Measurements from ENCODE around the gene CD81.
"Not testable (repeated sequence)": the region's sequence is repeated elsewhere in the genome, so short reads cannot be mapped to it uniquely, and the experiment has no call there.

The CD81 gene, protein sequence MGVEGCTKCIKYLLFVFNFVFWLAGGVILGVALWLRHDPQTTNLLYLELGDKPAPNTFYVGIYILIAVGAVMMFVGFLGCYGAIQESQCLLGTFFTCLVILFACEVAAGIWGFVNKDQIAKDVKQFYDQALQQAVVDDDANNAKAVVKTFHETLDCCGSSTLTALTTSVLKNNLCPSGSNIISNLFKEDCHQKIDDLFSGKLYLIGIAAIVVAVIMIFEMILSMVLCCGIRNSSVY

DNA sequence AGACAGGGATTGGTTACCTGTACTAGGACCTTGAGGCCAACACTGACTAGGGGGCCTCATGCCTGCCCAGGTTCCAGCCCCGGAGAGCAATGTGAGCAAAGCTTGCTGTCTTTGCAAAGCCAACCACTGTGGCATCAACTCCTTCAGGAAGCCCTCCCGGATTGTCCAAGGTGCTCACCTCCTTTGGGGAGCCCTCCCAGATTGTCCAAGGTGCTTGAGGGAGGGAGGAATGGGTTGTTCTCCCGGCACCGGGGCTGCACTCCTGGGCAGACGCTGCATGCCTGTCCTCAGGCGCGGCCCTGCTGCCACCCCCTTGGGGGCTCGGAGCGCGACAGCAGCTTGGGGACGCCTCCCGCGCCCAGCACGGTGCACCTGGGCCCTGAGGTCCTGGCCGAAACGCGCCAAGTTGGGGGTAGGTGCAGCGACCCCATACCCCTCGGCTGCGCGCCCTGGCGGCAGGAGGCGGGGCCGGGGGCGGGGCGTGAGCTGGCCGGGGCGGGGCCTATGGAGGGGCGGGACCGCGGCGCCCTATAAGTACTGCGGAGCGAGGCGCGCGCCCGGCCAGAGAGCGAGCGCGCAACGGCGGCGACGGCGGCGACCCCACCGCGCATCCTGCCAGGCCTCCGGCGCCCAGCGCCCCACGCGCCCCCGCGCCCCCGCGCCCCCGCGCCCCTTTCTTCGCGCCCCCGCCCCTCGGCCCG, at the start of gene CD81:
TSS of gene CD81 (plus strand) at position 560 of the 701 bp plus-strand sequence. CDS start 240 bp downstream, outside the sequence.
- peak; percentile 60 for DNase-seq

DNA sequence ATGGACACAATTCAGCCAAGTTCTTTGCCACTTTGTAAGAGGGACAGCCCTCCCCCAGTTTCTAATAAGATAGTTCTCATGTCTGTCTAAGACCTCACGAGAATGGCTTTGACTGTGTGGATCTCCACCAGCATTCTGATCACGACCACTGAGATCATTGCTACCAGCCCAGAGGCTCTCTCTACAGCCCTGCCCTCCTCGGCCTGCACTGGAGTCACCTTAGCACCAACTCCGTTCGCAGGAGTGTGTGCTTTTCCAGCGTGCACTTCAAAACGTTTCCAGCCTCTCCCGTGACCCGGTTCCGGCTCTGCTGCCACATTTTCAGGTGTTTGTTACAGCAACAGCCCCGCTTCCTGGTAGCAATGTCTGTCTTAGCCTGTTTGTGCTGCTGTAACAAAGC, 49.1 kb upstream of the CD81 start:
- no peak for DNase-seq

DNA sequence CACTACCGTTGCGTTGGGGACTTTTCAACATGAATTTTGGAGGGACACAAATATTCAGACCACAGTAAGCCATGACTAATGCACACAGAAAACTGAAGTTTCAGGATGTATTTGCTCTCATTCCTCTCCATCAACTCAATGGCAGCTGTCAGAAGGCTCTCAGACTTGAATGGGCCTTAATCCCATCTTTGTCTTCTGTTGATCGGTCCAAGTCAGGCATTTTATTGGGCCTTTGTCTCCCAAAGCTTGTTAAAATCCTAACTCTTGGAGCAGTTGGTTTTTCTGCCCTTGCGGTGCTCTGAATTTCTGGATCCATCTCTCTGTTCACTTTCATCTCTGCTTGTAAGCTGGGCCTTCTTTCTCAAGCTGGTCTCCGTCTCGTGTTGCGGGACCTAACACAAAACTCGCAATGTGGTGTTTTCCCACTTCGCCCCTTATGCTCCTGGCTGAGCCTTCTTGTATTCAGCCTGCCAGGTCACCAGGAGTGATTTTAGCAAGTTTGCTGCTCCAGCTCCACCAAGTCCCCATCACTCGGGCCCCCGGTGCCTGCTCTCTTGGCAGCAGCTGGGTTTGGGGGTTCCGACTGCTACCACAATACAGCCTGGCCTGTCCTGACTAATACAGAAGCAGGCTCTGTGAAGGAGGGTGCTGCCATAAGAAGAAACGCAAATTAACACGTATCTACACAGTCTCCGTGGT, 48.3 kb upstream of the CD81 start:
- no peak for DNase-seq

DNA sequence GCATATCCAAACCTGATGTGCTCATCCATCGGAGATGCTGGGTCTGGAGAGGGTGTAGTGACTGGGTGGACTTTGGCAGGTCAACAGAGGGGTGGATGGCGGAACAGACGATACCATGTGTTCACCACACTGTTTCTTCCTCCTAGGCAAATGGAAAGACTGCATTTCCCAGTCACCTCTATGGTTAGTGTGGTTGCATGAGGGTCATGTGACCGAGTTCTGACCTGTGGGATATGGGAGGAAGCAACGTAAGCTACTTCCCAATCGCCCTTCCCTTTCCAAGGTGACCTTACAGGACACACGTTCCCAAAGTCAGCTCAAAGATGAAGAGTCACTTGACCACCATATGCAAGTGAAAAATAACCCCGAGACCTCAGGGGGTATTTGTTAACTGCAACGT, 47.6 kb upstream of the CD81 start:
- no peak for DNase-seq

DNA sequence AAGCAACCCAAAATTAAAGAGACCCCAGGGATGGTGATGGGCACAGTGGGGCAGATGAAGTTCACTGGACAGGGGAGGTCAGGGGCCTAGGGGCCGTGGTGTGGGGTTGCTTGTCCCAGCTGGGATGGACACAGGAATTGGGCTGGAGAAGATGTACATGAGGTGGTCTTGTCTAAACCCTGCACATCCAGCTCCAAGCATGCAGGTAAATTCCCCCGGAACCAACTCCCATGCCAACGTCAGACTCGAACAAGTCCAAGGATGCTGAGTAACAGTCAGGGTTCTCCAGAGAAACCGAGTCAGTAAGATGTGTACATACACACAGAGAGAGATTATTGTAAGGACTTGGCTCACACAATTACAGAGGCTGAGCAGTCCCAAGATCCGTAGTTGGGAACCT, 46.4 kb upstream of the CD81 start:
- DNase-seq = no peak

DNA sequence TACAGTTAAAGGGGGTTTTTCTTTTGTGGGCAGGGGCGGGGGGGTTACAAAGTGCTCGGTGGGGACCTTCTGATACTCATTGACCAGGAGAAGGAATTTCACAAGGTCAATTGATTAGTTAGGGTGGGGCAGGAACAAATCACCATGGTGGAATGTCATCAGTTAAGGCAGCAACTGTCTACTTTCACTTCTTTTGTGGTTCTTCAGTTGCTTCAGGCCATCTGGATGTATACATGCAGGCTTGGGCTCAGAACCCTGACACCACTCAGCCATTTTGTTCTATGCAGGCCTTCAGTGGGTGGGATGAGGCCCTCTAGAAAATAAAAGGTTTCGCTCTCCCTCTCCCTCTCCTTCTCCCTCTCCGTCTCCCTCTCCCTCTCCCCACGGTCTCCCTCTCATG, 45.7 kb upstream of the CD81 start:
- DNase-seq = no peak

DNA sequence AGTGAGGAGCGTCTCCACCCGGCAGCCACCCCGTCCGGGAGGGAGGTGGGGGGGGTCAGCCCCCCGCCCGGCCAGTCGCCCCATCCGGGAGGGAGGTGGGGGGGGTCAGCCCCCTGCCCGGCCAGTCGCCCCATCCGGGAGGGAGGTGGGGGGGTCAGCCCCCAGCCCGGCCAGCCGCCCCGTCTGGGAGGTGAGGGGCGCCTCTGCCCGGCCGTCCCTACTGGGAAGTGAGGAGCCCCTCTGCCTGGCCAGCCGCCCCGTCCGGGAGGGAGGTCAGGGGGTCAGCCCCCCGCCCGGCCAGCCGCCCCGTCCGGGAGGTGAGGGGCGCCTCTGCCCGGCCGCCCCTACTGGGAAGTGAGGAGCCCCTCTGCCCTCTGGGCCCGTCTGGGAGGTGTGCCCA, 44.5 kb upstream of the CD81 start:
- DNase-seq = not testable (repeated sequence)

DNA sequence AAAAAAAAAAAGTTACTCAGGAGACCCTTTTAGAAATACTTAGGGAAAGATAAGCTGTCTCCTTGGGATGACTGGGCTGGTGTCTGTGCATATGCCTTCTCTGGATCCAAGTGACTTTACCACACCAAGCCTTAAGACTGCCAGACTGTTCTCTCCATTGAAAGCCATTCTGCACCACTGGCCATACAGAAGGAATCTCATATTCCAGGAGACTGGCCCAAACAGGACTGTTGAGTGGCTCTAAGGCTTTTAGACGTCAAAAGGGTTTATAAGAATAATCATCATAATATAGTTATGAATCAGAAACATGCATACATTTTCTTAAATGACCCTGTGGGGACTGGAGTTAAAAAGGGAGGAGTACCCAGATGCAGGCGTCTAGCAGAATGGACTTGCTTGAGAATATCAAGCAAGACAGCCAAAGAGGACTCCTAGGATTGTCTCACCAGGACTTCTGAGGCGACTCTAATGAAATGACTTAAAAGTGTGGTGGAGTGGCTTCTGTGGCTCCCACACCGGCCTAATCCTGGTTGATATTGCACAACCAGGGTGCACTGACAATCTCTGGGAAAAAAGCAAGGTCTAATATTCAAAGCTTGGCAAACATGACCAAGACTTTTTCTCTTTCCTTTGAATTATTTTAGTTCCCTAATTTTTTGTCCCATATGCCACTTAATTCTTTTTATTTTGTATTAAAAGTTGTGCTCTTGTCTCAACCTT, 43.5 kb upstream of the CD81 start:
- not testable (repeated sequence) for DNase-seq

DNA sequence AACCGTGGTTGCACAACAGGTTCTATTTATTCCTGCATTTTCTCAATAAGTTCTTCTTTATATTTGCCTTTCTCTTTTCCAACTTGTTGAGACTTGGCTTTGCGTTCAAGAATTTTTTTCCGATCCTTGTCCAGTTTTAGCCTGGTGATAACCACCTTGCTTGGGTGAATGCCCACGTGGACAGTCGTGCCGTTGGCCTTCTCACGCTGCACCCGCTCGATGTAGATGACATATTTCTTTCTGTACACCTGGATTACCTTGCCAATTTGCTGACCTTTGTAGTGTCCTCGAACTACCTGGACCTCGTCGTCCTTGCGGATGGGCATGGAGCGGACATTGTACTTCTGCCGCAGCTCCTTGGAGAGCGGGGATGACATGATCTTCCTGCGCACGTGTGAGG, 41.8 kb upstream of the CD81 start:
- DNase-seq = not testable (repeated sequence)

DNA sequence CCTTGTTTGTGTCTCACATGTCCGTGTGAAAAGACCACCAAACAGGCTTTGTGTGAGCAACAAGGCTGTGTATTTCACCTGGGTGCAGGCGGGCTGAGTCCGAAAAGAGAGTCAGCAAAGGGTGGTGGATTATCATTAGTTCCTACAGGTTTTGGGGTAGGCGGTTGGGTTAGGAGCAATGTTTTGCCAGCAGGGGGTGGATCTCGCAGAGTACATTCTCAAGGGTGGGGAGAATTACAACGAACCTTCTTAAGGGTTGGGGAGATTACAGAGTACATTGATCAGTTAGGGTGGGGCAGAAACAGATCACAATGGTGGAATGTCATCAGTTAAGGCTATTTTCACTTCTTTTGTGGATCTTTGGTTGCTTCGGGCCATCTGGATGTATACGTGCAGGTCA, 38.4 kb upstream of the CD81 start:
- not testable (repeated sequence) for DNase-seq

DNA sequence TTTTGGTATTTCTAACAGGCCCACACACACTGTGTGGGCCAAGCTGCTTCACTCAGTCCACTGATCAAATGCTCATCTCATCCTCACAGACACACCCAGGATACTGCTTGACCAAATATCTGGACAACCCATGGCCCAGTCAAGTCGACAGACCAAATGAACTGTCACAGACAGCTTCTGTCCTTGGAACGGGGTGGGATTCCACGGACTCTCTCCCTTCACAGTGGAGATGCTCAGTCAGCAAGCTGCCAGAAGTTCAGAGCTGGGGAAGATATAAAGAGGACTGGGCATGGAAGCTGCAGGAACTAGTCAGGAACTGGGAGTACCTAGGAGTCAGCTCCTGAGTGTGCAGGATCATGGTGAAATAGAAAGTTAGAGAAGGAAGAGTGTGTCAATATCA, 34.6 kb upstream of the CD81 start:
- DNase-seq = no peak

DNA sequence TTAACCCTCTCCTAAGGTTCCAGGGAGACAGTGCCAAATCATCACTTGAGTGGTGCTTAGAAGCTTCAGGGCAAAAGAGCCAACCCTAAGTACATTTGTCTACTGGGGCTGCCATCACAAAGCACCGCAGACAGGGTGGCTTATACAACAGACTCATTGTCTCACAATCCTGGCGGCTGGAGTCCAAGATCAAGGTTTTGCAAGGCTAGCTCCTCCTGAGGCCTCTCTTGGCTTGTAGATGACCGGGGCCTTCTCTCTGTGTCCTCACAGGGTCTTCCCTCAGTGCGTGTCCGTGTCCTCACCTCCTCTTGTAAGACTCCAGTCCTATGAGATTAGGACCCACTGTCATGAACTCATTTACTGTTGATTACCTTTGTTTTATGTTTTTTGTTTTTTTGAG, 34.1 kb upstream of the CD81 start:
- no peak for DNase-seq

DNA sequence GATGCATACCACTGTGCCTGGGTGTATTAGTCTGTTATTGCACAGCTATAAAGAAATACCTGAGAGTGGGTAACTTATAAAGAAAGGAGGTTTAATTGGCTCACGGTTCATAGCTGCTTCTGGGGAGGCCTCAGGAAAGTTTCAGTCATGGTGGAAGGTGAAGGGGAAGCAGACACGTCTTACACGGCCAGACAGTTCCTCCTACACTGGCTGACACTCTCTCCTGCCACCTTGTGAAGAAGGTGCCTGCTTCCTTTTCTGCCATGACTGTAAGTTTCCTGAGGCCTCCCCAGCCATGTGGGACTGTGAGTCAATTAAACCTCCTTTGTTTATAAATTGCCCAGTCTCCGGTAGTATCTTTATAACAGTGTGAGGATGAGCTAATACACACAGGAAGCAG, 33.6 kb upstream of the CD81 start:
- no peak for DNase-seq

DNA sequence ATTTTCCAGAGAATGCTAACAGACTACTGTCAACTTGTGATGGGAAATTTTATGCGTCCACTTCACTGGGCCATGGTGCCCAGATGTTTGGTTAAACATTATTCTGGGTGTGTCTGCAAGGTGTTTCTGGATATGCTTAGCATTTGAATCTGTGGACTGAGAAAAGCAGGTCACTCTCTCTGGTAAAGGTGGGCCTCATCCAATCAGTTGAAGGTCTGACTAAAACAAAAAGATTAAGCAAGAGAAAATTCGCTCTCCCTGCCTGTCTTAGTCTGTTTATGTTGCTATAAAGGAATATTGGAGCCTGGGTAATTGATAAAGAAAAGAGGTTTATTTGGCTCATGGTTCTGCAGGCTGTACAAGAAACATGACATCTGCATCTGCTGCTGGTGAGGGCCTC, 32.1 kb upstream of the CD81 start:
- DNase-seq = no peak

DNA sequence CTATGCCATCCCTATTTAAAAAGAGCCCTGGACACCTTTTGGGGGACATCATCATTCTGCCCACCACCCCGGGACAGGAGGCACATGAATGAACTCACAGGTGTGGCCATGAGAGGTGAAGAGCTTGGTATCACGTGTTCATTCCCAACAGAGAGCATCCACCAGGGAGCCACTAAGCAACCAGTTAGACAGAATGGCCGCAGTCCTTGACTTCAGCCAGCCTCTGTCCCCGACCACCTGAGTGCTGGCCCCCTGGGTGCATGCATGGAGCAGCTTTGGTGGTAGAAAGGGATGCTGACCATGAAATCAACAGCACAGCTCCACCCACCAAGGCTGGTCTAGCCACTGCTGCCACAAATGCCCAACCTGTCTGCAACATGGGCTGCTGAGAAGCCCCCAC, 31.1 kb upstream of the CD81 start:
- no peak for DNase-seq

DNA sequence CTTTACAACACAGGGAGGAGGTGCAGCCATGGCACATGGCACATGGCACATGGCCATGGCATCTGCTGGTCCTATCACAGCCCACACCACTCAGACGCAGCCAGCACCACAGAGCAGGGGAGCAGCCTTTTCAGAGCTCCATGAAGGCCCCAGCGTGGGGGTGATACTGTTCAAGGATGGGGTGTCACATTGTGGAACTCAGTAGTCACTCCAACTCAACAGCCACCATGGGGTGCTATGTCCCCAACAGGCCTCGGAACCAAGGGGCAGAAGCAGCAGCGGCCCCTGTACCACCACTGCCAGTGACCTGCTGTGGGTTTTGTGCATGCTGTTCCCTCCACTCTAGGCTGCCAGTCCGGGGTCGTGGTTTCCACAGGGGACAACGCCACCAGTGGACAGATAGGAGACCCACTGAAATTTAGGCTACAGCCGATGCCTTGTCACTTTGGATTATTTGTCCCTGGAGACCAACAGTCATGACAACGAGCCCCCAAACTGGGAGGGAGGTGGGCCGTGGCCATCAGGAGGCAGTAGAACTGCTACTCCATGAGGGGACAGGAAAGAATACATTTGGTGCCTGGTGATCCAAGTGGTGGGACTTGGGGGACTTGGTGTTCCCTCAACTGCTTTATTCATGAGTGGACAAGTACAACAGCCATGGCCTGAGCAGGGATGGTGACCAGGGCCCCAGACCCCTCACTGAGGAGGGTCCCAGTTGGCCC, 30.4 kb upstream of the CD81 start:
- no peak for DNase-seq

DNA sequence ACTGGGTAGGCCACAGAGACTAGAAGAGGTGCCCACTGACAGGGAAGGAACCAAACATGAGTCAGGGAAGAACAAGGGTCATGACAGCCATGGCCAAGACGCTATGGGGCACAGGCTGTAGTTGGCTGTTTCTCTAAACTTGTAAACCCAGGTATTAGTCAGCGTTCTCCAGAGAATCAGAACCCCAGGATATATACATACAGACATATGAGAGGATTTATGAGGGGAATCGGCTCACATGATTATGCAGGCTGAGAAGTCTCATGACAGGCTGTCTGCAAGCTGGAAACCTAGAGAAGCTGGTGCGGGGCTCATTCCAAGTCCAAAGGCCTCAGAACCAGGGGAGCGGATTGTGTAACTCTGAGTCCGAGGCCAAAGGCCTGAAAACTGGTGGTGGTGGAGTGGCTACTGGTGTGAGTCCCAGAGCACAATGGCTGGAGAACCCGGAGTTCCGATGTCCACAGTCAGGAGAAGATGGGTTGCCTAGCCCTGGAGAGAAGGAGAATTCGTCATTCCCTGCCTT, 29.7 kb upstream of the CD81 start:
- no peak for DNase-seq

DNA sequence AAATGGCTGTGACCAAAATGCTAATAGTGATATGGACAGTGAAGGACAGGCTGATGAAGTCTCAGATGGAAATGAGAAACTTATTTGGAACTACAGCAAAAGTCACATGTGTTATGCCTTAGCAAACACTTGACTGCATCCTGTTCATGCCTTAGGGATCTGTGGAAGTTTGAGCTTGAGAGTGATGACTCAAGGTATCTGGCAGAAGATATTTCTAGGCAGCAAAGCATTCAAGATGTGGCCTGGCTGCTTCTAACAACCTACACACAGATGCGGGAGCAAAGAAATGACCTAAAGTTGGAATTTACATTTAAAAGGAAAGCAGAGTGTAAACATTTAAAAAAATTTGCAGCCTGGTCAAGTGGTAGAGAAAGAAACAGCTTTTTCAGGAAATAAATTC, 28.1 kb upstream of the CD81 start:
- no peak for DNase-seq

DNA sequence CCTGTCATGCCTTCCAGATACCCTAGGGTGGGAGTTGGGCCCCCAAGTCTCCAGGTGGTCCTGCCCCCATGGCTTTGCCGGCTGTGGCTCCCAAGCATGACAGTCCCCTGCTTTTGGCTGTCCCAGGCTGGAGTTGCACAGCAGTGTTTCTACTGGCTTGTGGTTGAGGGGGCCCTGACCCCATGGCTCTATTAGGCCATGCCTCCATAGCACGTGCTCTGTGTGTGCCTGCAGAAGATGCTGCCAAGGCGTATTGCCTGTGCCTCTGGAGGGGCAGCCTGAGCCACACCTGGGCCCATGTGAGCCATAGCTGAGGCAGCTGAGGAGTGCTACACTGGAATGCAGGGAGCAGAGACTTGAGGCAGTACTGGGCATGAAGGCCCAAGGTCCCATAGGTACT, 25.4 kb upstream of the CD81 start:
- no peak for DNase-seq

DNA sequence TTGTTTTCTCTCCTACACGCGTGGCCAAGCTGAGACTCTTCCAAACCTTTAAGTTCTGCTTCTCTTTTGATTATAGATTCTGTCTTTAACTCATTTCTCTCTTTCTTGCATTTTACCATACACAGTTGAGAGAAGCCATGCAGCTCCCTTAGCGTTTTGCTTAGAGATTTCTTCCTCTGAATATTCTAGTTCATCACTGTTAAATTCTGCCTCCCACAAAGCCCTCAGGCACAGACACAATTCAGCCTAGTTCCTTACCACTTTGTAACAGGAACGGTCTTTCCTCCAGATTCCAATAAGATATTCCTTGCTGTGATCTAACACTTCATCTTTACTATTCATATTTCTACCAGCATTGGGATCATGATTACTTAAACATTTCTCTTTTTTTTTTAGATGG, 24.7 kb upstream of the CD81 start:
- no peak for DNase-seq

DNA sequence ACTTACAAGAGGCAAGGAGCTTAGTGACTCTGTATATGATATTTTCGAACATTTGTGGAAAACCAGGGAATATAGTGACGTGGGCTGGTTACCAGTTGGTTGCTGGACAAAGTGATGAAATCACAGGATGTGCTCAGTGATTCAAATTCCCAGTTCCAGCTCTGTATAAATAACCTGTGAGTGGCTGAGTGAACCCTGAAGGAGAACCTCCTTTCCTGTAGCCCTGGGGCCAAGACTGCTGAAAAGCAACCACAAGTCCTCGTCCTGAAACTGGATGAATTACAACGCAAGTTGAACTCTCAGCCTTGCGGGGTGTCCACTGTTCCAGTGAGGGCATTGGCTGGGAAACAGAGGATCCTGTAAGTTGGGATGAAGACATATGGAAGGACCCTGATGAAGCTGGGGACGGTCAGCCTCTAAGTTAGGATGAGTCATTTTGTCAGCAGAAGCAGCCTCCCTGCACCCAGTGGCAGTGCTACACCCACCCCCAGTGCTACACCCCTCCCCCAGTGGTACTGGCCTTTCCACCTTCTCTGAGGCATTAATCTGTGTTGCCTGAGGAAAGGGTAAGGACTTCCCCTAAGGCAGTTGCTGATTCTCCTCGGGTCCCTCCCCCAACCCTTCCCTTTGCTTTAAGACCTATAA, 22.0 kb upstream of the CD81 start:
- DNase-seq = no peak

DNA sequence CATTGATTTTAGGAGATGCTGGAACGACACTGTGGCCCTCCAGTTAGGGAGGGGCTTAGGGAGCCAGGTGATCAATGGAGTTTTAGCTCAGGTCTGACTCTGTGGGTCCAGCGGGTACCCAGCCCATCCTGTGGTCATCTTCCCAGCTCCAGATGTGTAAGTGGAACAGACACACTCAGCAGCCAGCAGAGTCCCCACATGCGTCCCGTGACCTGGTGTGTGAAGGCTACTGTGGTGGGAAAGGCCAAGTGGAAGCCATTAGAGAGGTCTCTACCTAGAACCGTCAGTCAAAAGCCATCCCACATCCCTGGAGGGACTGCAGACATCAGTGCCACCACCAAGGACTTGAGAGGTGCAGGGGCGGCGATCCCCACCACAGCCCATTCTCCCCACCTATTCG, 19.9 kb upstream of the CD81 start:
- no peak for DNase-seq
